K562 (cell line): Measurements from ENCODE around the gene SPHK1. TPM values are rescaled to one million over a fixed set of nuclear protein-coding genes. Genes with fewer than 3 reads are reported as not detected.

ENCODE experiments used
- CTCF ChIP-seq, 3 experiments: IDR thresholded peaks in 2 of 3; conservative IDR thresholded peaks in 1 of 3; 2 replicates each; pipeline ENCODE4 v1.5.1; 2011 to 2012; ENCODE audit warnings: low read length in 3 of 3, mild to moderate bottlenecking in 3 of 3, control low read depth in 2 of 3, improper control_type of control experiment in 1 of 3, inconsistent platforms in 1 of 3, low read depth in 1 of 3, mixed read lengths in 1 of 3, moderate library complexity in 1 of 3; ENCODE audit not compliant: insufficient read depth in 2 of 3
- ETV5 ChIP-seq: sonication (generic); formaldehyde crosslinking; IDR thresholded peaks from 2 replicates; pipeline ENCODE4 v1.4.0; 2020; ENCODE audit warnings: low read depth, mild to moderate bottlenecking, missing genetic modification reagents
- FOXA1 ChIP-seq: fragments of 450-650 bp; IDR thresholded peaks from 2 replicates; pipeline ENCODE4 v1.6.1; 2016; ENCODE audit warnings: mild to moderate bottlenecking, borderline replicate concordance
- FOXP4 ChIP-seq: sonication (generic); formaldehyde crosslinking; IDR thresholded peaks from 2 replicates; pipeline ENCODE4 v1.8.0; 2022; ENCODE audit warnings: mild to moderate bottlenecking, missing genetic modification reagents, borderline replicate concordance
- HIVEP1 ChIP-seq: fragments of 250-450 bp; sonication (Bioruptor Pico); IDR thresholded peaks from 2 replicates; pipeline ENCODE4 v1.4.0; 2020; ENCODE audit warnings: mild to moderate bottlenecking
- KAT7 ChIP-seq: sonication (generic); formaldehyde crosslinking; IDR thresholded peaks from 2 replicates; pipeline ENCODE4 v1.8.0; 2022; ENCODE audit warnings: missing genetic modification reagents, mild to moderate bottlenecking, borderline replicate concordance
- SAFB2 ChIP-seq: fragments of 200-400 bp; formaldehyde crosslinking; IDR thresholded peaks from 2 replicates; pipeline ENCODE4 v1.6.1; 2018; ENCODE audit warnings: borderline replicate concordance, low read length, low read depth, moderate library complexity; ENCODE audit not compliant: severe bottlenecking
- TAF7 ChIP-seq: fragments of 450-650 bp; IDR thresholded peaks from 2 replicates; pipeline ENCODE4 v1.6.1; 2016; ENCODE audit warnings: missing genetic modification characterization, missing compliant biosample characterization
- polyA plus RNA-seq, 8 experiments: library from polyadenylated mRNA; depleted of rRNA in 4 of 8; stranded (reverse) in 5 of 8; unstranded in 3 of 8; fragments of >200 nt; fragmentation: Nextera tagmentation in 2 of 8; fragmentation: Illumina TruSeq in 1 of 8; extraction: Ambion mirVana in 2 of 8; extraction: Trizol in 1 of 8; gene quantifications; 2 replicates each; pipeline versions ENCODE4 v1.2.1 to v1.2.3, GENCODE V29; 2011 to 2014; ENCODE audit warnings: inconsistent platforms in 1 of 8, missing spikeins in 1 of 8
- total RNA-seq, 7 experiments: library from RNA; depleted of rRNA in 6 of 7; stranded (reverse); fragments of >200 nt in 6 of 7; fragmentation: Illumina TruSeq in 2 of 7; extraction: Trizol in 2 of 7; gene quantifications; 2 replicates each; pipeline versions ENCODE4 v1.2.1 to v1.2.3, GENCODE V29; 2011 to 2021; ENCODE audit warnings: low replicate concordance in 1 of 7

Gene SPHK1
- total and polyA plus RNA-seq, 9 of the 15 experiments (the other 6 are each of a cell fraction or from before 2014, with no cell fraction given): 0.21 to 60.3 (median 14.5) TPM

GRCh38 chr17:76388966-76389888 is 4.8 kb downstream of the SPHK1 start (continued):
- TF ChIP-seq HIVEP1 (CRISPR knock-in tag) (no peak), FOXA1 (no peak), KAT7 (no peak), SAFB2 (no peak), TAF7 (tag) (no peak), CTCF (IDR thresholded peaks at IDR 0.05 in 2 of 3, conservative IDR thresholded peaks at IDR 0.05 in 1 of 3; ENCODE audit: insufficient read depth in 2 of 3, low read depth in 1 of 3, low read length in 3 of 3) (peak in 1 of 3 experiments; percentile 41; a peak in 3 of 6 replicates), ETV5 (no peak), FOXP4 (CRISPR knock-in tag) (no peak)
